HG02938 (cell line): Measurements from ENCODE around the gene DPP6.

Experiments used
- ATAC-seq: cut with Tn5 transposase; IDR thresholded peaks from one replicate; pipeline ENCODE4 v1.9.1; 2021; ENCODE audit warnings: mild to moderate bottlenecking, moderate library complexity; ENCODE audit not compliant: unreplicated experiment

DPP6 gene

DNA sequence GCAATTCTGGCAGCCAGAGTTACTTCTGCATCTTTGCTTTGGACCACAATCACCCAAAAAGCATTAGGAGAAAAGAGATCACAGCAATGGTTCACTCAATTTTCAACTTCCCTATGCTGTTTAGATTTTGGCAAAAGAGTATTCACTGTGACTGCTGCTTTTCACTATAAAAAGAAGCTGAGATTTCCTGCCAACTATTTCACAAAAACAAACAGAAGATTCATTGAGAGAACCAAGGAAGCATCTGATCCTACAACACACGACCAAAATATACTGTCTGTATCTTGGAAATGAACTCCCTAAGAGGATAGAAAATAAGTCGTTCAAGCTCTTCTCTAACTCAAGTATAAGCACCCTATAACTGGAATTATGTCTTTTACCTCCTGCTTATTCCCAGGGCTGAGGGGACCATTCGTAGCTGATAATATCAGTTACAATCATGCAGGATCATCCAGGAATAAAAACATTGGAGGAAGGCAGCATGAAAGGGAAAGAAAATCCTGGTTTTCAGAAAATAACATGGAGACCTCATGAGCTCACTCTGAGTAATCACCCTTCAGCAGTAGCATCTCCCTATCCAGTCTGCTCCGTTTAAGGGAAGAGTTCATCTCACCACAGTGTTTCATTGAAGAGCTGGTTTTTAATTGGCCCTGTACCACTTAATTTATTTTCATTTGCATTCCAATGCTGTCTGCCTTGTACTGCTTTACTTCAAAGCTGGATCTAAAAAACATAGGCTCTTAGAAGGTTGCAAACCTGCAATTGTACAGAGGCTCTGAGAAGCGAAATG is 694.6 kb downstream of the DPP6 start:
- ATAC-seq = no peak

DNA sequence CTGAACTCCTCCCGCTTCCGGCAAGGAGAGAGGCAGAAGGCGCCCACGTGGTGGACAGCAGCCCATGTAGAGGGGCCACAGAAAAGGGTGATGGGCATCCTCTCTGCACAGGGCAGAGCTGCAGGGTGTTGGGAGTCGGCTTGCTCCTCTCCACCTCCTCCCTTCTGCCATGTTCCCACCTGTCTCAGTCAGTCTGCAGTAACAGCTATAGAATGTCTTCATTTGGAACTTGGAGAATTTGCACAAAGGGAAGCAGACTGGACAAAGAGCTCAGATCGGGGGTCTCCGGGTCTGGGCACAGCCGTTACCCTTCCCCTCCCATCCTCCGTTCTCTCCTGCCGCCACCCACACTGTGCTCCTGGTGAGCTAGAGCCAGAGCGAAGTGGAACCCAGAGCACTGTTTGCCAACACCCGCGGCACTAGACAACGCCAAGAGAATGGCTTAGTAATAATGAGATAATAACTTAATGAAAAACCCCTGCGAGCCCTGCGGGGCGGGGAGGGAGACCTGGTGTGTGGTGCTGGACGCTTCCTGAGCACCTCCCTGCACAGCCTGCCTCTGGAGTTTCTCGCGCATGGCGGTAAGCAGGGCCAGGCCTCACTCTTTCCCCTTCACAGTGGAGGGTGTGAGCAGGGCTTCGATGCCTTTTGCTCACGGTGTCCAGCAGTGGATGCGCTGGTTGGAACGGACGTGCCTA is 696.0 kb downstream of the DPP6 start:
- ATAC-seq = no peak

GRCh38 chr7:154750353-154750801 is 698.2 kb downstream of the DPP6 start:
- ATAC-seq = no peak

- no peak for ATAC-seq
These were observed 701.0 kb downstream of the DPP6 start for GRCh38 chr7:154753226-154753625.

DNA sequence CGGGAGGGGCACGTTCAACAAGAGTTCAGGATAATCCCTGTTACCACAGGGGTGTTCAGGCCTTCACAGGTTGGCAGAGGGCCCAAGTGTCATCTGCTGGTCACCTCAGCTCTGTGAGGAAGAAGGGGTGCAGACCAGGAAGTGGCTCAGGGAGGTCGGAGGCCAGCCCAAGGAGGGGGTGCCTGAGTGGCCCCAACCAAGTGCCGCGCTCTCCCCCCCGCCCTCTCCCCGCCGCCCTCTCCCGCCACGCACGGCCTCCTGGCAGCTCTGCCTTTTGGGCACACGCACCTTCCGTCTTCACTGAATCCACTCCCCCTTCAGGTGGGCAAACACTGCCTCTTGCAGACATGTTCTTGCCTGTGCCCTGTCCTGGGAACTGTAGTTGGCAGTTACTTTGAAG is 705.6 kb downstream of the DPP6 start:
- ATAC-seq = no peak

GRCh38 chr7:154759989-154760388 is 707.8 kb downstream of the DPP6 start:
- ATAC-seq = no peak

DNA sequence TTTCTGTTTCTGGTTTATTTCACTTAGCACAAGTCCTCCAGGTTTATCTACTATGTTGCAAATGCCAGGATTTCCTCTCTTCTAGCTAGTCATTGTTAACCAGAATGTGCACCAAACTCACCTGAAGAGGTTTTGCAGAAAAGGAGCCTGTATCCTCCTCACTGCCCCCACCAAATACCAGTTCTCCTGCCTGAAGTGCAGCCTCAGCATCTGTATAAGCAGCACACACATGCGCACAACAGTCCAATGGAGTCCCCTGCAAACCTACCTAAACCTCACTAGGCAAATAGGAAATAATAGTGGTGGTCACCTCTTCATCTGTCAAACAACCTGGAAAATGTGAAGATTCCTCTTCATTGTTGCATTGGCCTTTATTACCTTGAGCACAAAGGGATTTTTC is 712.9 kb downstream of the DPP6 start:
- no peak for ATAC-seq

DNA sequence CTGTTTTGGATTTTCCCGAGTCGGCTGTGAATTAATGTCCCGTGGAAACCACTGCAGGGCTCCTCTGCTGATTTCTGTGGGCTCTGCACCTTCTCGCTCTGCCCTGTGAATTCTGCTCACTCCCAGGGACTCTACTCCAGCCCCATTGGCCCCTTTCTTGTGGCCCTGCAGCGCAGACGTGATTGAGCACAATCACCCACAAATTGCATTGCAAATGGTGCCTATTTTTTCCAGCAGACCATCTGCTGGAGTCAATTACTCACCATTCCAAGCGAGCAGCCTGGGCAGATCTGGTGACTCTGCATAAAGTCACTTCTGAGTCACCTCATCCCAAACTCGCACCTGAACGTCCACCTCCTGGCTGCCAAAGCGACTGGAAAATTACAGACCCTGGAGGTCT is 714.9 kb downstream of the DPP6 start:
- no peak for ATAC-seq

- no peak for ATAC-seq
These were observed 715.7 kb downstream of the DPP6 start for GRCh38 chr7:154767821-154768415.

DNA sequence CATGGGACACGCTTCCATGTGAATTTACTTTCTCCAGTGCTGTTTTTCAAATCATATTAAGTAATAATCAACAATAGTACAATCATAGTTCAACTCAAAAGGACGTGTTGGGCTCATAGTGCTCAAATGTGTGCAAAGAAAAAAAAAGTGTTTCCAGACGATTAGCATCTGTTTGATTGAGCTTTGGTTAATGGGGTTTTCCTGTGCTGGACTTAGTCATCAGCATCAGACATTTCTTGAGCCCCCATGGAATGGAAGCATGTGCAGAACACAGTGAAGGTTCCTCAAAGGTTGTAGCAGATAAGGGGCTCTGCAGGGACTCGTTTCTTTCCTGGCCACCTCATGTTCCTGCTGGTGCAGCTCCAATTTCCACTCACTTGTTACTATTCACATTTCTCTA is 716.8 kb downstream of the DPP6 start:
- no peak for ATAC-seq

- ATAC-seq = no peak
These were observed 717.3 kb downstream of the DPP6 start for GRCh38 chr7:154769527-154769926.

DNA sequence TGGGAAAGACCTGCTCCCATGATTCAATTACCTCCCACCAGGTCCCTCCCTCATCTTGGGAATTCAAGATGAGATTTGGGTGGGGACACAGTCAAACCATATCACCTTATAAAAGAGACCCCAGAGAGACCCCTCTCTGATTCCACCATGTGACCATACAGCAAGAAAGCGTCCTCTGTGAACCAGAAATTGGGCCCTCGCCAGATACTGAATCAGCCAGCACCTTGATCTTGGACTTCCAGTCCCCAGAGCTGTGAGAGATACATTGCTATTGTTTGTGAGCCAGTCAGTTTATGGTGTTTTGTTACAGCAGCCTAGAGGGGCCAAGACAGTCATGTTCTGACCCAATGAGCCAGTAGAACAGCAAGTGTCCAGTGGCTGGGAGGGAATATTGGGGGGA is 718.2 kb downstream of the DPP6 start:
- ATAC-seq = no peak

DNA sequence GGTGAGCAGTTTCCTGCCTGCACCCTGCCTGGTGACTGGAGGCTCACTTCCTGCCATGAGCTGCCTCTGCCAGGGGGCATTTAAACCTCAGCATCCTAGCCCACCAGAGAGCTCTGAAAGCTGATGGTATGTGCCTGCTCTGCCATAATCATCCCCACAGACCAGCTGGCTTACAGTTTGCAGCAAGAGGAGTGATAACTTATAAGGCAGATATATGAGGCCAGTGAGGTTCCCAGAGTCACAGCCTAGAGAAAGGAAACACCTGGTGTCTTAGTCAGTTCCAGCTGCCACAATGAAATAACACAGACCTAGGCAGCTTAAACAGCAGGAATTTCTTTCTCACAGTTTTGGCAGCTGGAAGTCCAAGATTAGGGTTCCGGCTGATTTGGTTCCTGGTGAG is 718.8 kb downstream of the DPP6 start:
- ATAC-seq = no peak

GRCh38 chr7:154774303-154774969 is 722.2 kb downstream of the DPP6 start:
- no peak for ATAC-seq

DNA sequence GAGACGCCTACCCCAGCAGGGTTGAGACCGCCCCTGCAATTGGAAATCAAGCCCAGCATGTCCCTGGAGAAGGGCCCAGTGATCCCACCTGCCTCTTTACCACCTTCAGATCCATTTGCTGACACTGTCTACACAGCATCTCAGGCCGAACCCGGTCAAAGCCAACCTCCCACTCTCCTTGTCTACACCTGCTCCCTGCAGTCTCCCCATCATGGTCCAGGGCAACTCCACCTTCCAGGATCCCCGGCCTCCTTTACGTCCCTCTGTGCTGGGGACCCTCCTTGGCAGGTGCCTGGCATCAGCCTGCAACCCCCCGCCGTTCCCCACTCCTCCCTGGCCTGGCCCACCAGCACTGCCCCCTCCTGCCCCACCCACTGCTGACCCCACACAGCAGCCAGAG is 723.5 kb downstream of the DPP6 start:
- no peak for ATAC-seq

DNA sequence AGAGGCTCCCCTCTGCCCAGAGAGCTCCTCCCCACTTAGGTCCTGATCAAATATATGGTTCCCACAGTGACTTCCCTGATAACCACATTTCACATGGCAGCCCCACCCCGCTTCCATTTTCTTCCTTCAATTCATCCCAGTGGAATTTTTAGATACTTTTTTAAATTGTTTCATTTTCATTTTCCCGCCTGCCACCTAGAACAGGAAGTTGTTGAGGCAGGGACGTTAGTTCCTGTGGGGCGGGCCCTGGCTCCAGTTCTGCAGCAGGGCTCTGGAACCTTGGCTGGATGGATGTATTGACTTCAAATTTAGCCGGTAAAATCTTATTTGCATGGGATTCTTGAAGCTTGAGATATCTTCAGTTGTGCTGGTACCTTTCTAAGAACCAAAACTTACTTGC is 724.2 kb downstream of the DPP6 start:
- ATAC-seq = no peak

DNA sequence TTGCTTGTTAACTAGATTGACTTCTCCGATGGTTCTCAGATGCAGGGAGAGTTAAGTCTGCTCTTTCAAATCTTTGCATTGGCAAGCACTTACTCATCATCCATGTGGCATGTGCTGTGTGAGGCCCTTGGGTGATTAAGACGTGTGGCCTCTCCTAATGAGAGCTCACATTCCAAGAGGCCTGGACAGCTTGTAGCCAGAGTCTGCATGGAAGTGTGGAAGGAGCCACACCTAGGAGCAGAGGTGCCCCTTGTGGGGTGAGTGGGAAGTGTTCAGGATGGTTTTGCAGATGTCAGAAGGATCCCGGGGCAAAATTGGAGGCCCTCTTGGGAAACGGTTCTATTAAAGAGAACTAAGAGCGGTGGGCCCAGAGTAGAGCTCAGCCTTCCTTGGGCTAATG is 724.8 kb downstream of the DPP6 start:
- ATAC-seq = no peak

DNA sequence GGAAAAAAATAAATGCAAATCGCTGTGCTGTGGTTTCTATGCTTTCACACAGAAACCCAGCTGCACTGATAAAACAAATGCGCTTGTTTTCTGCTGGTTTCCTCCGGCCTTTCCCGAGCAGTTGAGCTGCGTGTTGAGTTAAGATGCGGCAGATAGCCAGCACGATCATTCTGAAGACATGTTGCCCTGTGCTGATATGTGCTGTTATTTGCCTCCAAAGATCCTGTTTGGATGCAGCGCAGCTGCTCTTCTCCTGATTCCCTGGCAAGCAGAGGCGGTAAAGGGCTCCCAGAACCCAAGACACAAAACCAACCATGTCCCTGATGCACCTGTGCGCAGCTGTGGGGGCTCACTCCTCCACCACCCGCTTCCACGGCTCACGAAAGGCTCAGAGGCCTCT is 725.3 kb downstream of the DPP6 start:
- ATAC-seq = no peak

- ATAC-seq = no peak
These were observed 725.7 kb downstream of the DPP6 start for GRCh38 chr7:154777908-154778307.

- no peak for ATAC-seq
These were observed 729.4 kb downstream of the DPP6 start for GRCh38 chr7:154781369-154782303.
